ENCODE measurements around the gene STX17. TPM values are rescaled to one million over a fixed set of nuclear protein-coding genes. Genes with fewer than 3 reads are reported as not detected.

Gene STX17
- total RNA-seq, result 17.1 and 21.4 TPM in 2 replicates

DNA sequence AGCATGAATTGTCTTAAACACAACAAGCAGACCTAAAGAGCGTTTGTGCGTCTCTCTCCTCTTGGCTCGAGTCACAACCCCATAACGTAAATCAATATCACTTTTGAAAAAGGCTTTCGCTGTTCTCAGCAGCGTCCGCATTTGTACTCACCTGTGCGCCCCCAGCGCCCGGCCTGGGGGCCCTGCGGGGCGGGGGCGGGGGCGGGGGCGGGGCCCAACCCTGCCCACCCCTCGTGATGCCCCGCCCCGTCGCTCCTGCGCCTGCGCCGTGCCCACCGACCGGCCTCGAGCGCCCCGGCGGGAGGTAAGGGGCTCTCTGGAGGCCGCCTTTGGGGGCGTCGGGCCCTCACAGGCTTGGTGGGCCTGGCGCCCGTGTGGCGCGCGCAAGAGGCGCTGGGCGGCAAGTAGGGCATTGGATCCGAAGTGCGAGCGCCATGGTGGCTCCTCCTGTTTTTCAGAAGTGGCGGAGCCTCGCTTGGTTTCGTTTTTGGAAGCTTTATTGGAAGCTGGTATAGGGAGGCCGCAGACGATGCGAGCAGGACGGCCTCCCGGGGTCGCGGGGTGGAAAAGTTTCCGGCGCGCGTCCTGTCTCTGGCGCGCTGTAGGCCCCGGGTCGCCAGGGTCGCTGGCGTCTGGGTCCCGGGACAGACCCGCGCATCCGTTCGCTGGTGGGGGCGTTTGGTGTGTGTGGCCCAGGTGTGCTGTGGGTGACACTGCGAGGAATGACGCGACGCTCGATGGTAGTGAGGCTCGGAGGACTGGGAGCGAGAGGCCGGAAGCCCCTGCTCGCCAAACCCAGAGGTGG lies at the start of gene STX17:
Gene STX17 (plus strand): TSS at position 252 of the 805 bp plus-strand sequence. CDS start 8,586 bp downstream, outside the sequence.

Other genes with a start within 250 kb of the STX17 start
- 0.58 and 3.7 TPM in 2 replicates for gene NR4A3, start 84.8 kb upstream of the STX17 start, total RNA-seq
- 11.3 and 13.5 TPM in 2 replicates for gene ERP44, start 192.3 kb downstream of the STX17 start, total RNA-seq
- gene INVS, start 192.6 kb downstream of the STX17 start, total RNA-seq, result 30.1 and 31.0 TPM in 2 replicates

All from regular cardiac myocyte (primary cell).